ENCODE data around the gene MCC.

GRCh38 chr5:113025596-113025995 is 462.7 kb downstream of the MCC start:
- TF ChIP-seq CTCF (IDR thresholded peaks at IDR 0.05; ENCODE audit: low read length) (no peak), EZH2 (optimal IDR thresholded peaks at IDR 0.05; ENCODE audit: low read depth, low read length) (no peak)

Data from MM.1S (cell line).